ENCODE measurements around the gene B3GALNT1.
"Not testable (repeated sequence)": the region's sequence is repeated elsewhere in the genome, so short reads cannot be mapped to it uniquely, and the experiment has no call there.

The B3GALNT1 gene

GRCh38 chr3:161054860-161055604, 50.1 kb downstream of the B3GALNT1 start:
- Histone ChIP-seq H3K9me3 (ENCODE audit: insufficient read depth, low read depth, low read length) (no peaks in the 10 kb centered on the region), H3K36me3 (ENCODE audit: insufficient read depth, low read length) (no peaks in the 10 kb centered on the region), H3K4me3 (ENCODE audit: low read length) (no peak overlapping the region), H3K4me1 (ENCODE audit: insufficient read depth, low read length) (no peaks in the 10 kb centered on the region), H3K27ac (ENCODE audit: low read depth, low read length) (no peak overlapping the region), H3K27me3 (ENCODE audit: insufficient read depth, low read length) (no peaks in the 10 kb centered on the region), H3K9ac (ENCODE audit: low read depth, low read length) (no peak overlapping the region)
- WGBS: 86% methylated on average over 4 of the region's 5 CpGs

GRCh38 chr3:161051856-161052255, 53.3 kb downstream of the B3GALNT1 start:
- no peak overlapping the region for H3K27ac ChIP-seq (ENCODE audit: low read depth, low read length)
- WGBS: 95% methylated on average over 6 of the region's 6 CpGs
- H3K9me3 ChIP-seq (ENCODE audit: insufficient read depth, low read depth, low read length): no peaks in the 10 kb centered on the region
- no peaks in the 10 kb centered on the region for H3K27me3 ChIP-seq (ENCODE audit: insufficient read depth, low read length)
- no peak overlapping the region for H3K9ac ChIP-seq (ENCODE audit: low read depth, low read length)
- H3K4me3 ChIP-seq (ENCODE audit: low read length): no peak overlapping the region
- no peaks in the 10 kb centered on the region for H3K36me3 ChIP-seq (ENCODE audit: insufficient read depth, low read length)
- H3K4me1 ChIP-seq (ENCODE audit: insufficient read depth, low read length): no peaks in the 10 kb centered on the region

GRCh38 chr3:161050935-161051334, 54.2 kb downstream of the B3GALNT1 start:
- Histone ChIP-seq H3K4me3 (ENCODE audit: low read length) (no peak overlapping the region), H3K9ac (ENCODE audit: low read depth, low read length) (no peak overlapping the region), H3K27me3 (ENCODE audit: insufficient read depth, low read length) (no peaks in the 10 kb centered on the region), H3K9me3 (ENCODE audit: insufficient read depth, low read depth, low read length) (no peaks in the 10 kb centered on the region), H3K27ac (ENCODE audit: low read depth, low read length) (no peak overlapping the region), H3K4me1 (ENCODE audit: insufficient read depth, low read length) (no peaks in the 10 kb centered on the region), H3K36me3 (ENCODE audit: insufficient read depth, low read length) (no peaks in the 10 kb centered on the region)
- WGBS: 89% methylated on average over 1 of the region's 3 CpGs

- no peak overlapping the region for H3K27ac ChIP-seq (ENCODE audit: low read depth, low read length)
- H3K9ac ChIP-seq (ENCODE audit: low read depth, low read length): no peak overlapping the region
- no peaks in the 10 kb centered on the region for H3K4me1 ChIP-seq (ENCODE audit: insufficient read depth, low read length)
- H3K9me3 ChIP-seq (ENCODE audit: insufficient read depth, low read depth, low read length): no peaks in the 10 kb centered on the region
- 92% methylated on average over 4 of the region's 4 CpGs for WGBS
- H3K36me3 ChIP-seq (ENCODE audit: insufficient read depth, low read length): no peaks in the 10 kb centered on the region
- no peak overlapping the region for H3K4me3 ChIP-seq (ENCODE audit: low read length)
- H3K27me3 ChIP-seq (ENCODE audit: insufficient read depth, low read length): no peaks in the 10 kb centered on the region
These were observed 55.4 kb downstream of the B3GALNT1 start for GRCh38 chr3:161049683-161050248.

GRCh38 chr3:161043336-161044035, 61.7 kb downstream of the B3GALNT1 start:
- Histone ChIP-seq H3K4me1 (ENCODE audit: insufficient read depth, low read length) (no peaks in the 10 kb centered on the region; the same call in 1 of the 2 replicates), H3K27ac (ENCODE audit: low read depth, low read length) (no peak overlapping the region), H3K9me3 (ENCODE audit: insufficient read depth, low read depth, low read length) (no peaks in the 10 kb centered on the region), H3K9ac (ENCODE audit: low read depth, low read length) (no peak overlapping the region), H3K4me3 (ENCODE audit: low read length) (no peak overlapping the region), H3K36me3 (ENCODE audit: insufficient read depth, low read length) (no peaks in the 10 kb centered on the region), H3K27me3 (ENCODE audit: insufficient read depth, low read length) (no peaks in the 10 kb centered on the region)
- 92% methylated on average over 3 of the region's 5 CpGs for WGBS

- Histone ChIP-seq H3K36me3 (ENCODE audit: insufficient read depth, low read length) (no peaks in the 10 kb centered on the region), H3K9ac (ENCODE audit: low read depth, low read length) (no peak overlapping the region), H3K4me1 (ENCODE audit: insufficient read depth, low read length) (no peaks in the 10 kb centered on the region; the same call in 1 of the 2 replicates), H3K4me3 (ENCODE audit: low read length) (no peak overlapping the region), H3K9me3 (ENCODE audit: insufficient read depth, low read depth, low read length) (no peaks in the 10 kb centered on the region), H3K27me3 (ENCODE audit: insufficient read depth, low read length) (no peaks in the 10 kb centered on the region), H3K27ac (ENCODE audit: low read depth, low read length) (no peak overlapping the region)
- WGBS: 95% methylated on average over 2 of the region's 2 CpGs
These were observed 63.1 kb downstream of the B3GALNT1 start for GRCh38 chr3:161042023-161042501.

GRCh38 chr3:161038725-161039124, 66.4 kb downstream of the B3GALNT1 start:
- H3K27ac ChIP-seq (ENCODE audit: low read depth, low read length): no peak overlapping the region
- H3K27me3 ChIP-seq (ENCODE audit: insufficient read depth, low read length): no peaks in the 10 kb centered on the region
- no peaks in the 10 kb centered on the region for H3K36me3 ChIP-seq (ENCODE audit: insufficient read depth, low read length)
- no peaks in the 10 kb centered on the region for H3K9me3 ChIP-seq (ENCODE audit: insufficient read depth, low read depth, low read length)
- WGBS: 90% methylated on average over 3 of the region's 3 CpGs
- no peak overlapping the region for H3K4me3 ChIP-seq (ENCODE audit: low read length)
- H3K9ac ChIP-seq (ENCODE audit: low read depth, low read length): no peak overlapping the region
- H3K4me1 ChIP-seq (ENCODE audit: insufficient read depth, low read length): no peaks in the 10 kb centered on the region; the same call in 1 of the 2 replicates

GRCh38 chr3:161035711-161036110, 69.4 kb downstream of the B3GALNT1 start:
- H3K9me3 ChIP-seq (ENCODE audit: insufficient read depth, low read depth, low read length): no peaks in the 10 kb centered on the region
- no peak overlapping the region for H3K9ac ChIP-seq (ENCODE audit: low read depth, low read length)
- 94% methylated on average over 2 of the region's 2 CpGs for WGBS
- H3K27me3 ChIP-seq (ENCODE audit: insufficient read depth, low read length): no peaks in the 10 kb centered on the region
- no peaks in the 10 kb centered on the region for H3K4me1 ChIP-seq (ENCODE audit: insufficient read depth, low read length)
- no peaks in the 10 kb centered on the region for H3K36me3 ChIP-seq (ENCODE audit: insufficient read depth, low read length)
- H3K4me3 ChIP-seq (ENCODE audit: low read length): no peak overlapping the region
- H3K27ac ChIP-seq (ENCODE audit: low read depth, low read length): no peak overlapping the region

GRCh38 chr3:161034913-161035550, 70.1 kb downstream of the B3GALNT1 start:
- H3K36me3 ChIP-seq (ENCODE audit: insufficient read depth, low read length); H3K4me1 ChIP-seq (ENCODE audit: insufficient read depth, low read length); H3K27ac ChIP-seq (ENCODE audit: low read depth, low read length); H3K9me3 ChIP-seq (ENCODE audit: insufficient read depth, low read depth, low read length); H3K27me3 ChIP-seq (ENCODE audit: insufficient read depth, low read length); H3K9ac ChIP-seq (ENCODE audit: low read depth, low read length); H3K4me3 ChIP-seq (ENCODE audit: low read length): not testable (repeated sequence)
- 89% methylated on average over 4 of the region's 5 CpGs for WGBS

Measured in HUES64 (cell line).